H9 (cell line): ENCODE results near the gene ZNF14. TPM values are rescaled to one million over a fixed set of nuclear protein-coding genes. Genes with fewer than 3 reads are reported as not detected.

ENCODE experiments used
- DNase-seq: peaks from one replicate; pipeline ENCODE4 v3.0.0-alpha.2; 2017
- H2AFZ ChIP-seq: one replicate; pipeline ENCODE4 v1.6.1; 2013; ENCODE audit warnings: mild to moderate bottlenecking, low read length, control low read depth, moderate library complexity
- H2AK5ac ChIP-seq: 2 replicates; pipeline ENCODE4 v1.6.1; 2013; ENCODE audit warnings: low read length, control low read depth, mixed read lengths; ENCODE audit not compliant: insufficient read length
- H2BK120ac ChIP-seq: one replicate; pipeline ENCODE4 v1.6.1; 2013; ENCODE audit warnings: low read depth, mild to moderate bottlenecking, low read length, control low read depth, inconsistent platforms; ENCODE audit not compliant: poor library complexity, severe bottlenecking
- H2BK12ac ChIP-seq: 2 replicates; pipeline ENCODE4 v1.6.1; 2013; ENCODE audit warnings: low read length, control low read depth, mixed read lengths, low read depth; ENCODE audit not compliant: insufficient read length
- H2BK15ac ChIP-seq: 2 replicates; pipeline ENCODE4 v1.6.1; 2013; ENCODE audit warnings: low read depth, low read length, control low read depth
- H2BK20ac ChIP-seq: one replicate; pipeline ENCODE4 v1.6.1; 2013; ENCODE audit warnings: low read depth, mild to moderate bottlenecking, low read length, control low read depth, inconsistent platforms; ENCODE audit not compliant: poor library complexity, severe bottlenecking
- H2BK5ac ChIP-seq: 2 replicates; pipeline ENCODE4 v1.6.1; 2013; ENCODE audit warnings: low read length, control low read depth, mixed read lengths; ENCODE audit not compliant: insufficient read length
- H3K14ac ChIP-seq: 2 replicates; pipeline ENCODE4 v1.6.1; 2013; ENCODE audit warnings: low read length, control low read depth; ENCODE audit not compliant: insufficient read depth
- H3K18ac ChIP-seq: 2 replicates; pipeline ENCODE4 v1.6.1; 2013; ENCODE audit warnings: low read depth, mild to moderate bottlenecking, mixed read lengths, low read length, control low read depth; ENCODE audit not compliant: insufficient read length
- H3K23ac ChIP-seq: 2 replicates; pipeline ENCODE4 v1.6.1; 2013; ENCODE audit warnings: low read length, control low read depth, mixed read lengths, low read depth; ENCODE audit not compliant: insufficient read length
- H3K23me2 ChIP-seq: 2 replicates; pipeline ENCODE4 v1.6.1; 2013; ENCODE audit warnings: low read depth, mild to moderate bottlenecking, mixed read lengths, low read length, control low read depth; ENCODE audit not compliant: insufficient read length, poor library complexity, severe bottlenecking
- H3K27ac ChIP-seq: 2 replicates; pipeline ENCODE4 v1.5.1; 2013; ENCODE audit warnings: low read length, control low read depth, mixed read lengths, low read depth; ENCODE audit not compliant: insufficient read length
- H3K27me3 ChIP-seq: 2 replicates; pipeline ENCODE4 v1.6.1; 2013; ENCODE audit warnings: low read length, control low read depth, inconsistent platforms; ENCODE audit not compliant: insufficient read depth
- H3K4ac ChIP-seq: 2 replicates; pipeline ENCODE4 v1.6.1; 2013; ENCODE audit warnings: low read depth, mild to moderate bottlenecking, control low read depth, inconsistent platforms, low read length, moderate library complexity
- H3K4me1 ChIP-seq: 2 replicates; pipeline ENCODE4 v1.6.1; 2013; ENCODE audit warnings: low read length, control low read depth, inconsistent platforms; ENCODE audit not compliant: insufficient read depth
- H3K4me2 ChIP-seq: 2 replicates; pipeline ENCODE4 v1.6.1; 2013; ENCODE audit warnings: low read length, control low read depth, mixed read lengths; ENCODE audit not compliant: insufficient read length, insufficient read depth
- H3K56ac ChIP-seq: 2 replicates; pipeline ENCODE4 v1.6.1; 2013; ENCODE audit warnings: low read depth, mild to moderate bottlenecking, mixed read lengths, low read length, control low read depth; ENCODE audit not compliant: insufficient read length
- H3K79me1 ChIP-seq: 2 replicates; pipeline ENCODE4 v1.6.1; 2013; ENCODE audit warnings: low read depth, mild to moderate bottlenecking, moderate library complexity, low read length, control low read depth, inconsistent platforms; ENCODE audit not compliant: insufficient read depth, poor library complexity, severe bottlenecking
- H3K79me2 ChIP-seq: 2 replicates; pipeline ENCODE4 v1.6.1; 2013; ENCODE audit warnings: low read length, control low read depth, inconsistent platforms; ENCODE audit not compliant: insufficient read depth
- H3K9ac ChIP-seq: 2 replicates; pipeline ENCODE4 v1.6.1; 2013; ENCODE audit warnings: low read length, control low read depth, mixed read lengths; ENCODE audit not compliant: insufficient read length; ENCODE audit errors: extremely low read depth
- H3K9me3 ChIP-seq: one replicate; pipeline ENCODE4 v1.6.1; 2013; ENCODE audit warnings: low read depth, low read length, inconsistent platforms; ENCODE audit not compliant: control insufficient read depth
- H3T11ph ChIP-seq: one replicate; pipeline ENCODE4 v1.6.1; 2013; ENCODE audit warnings: mild to moderate bottlenecking, low read length, control low read depth, inconsistent platforms
- H4K20me1 ChIP-seq: one replicate; pipeline ENCODE4 v1.6.1; 2013; ENCODE audit not compliant: control insufficient read depth, insufficient read length, insufficient read depth
- H4K5ac ChIP-seq: 2 replicates; pipeline ENCODE4 v1.6.1; 2013; ENCODE audit warnings: low read depth, mild to moderate bottlenecking, mixed read lengths, low read length, control low read depth; ENCODE audit not compliant: insufficient read length
- H4K8ac ChIP-seq: replicated peaks from 2 replicates; pipeline ENCODE4 v1.6.1; 2013; ENCODE audit warnings: low read length, control low read depth, mixed read lengths, low read depth; ENCODE audit not compliant: insufficient read length
- H4K91ac ChIP-seq: 2 replicates; pipeline ENCODE4 v1.6.1; 2013; ENCODE audit warnings: low read depth, mild to moderate bottlenecking, moderate library complexity, mixed read lengths, low read length, control low read depth; ENCODE audit not compliant: insufficient read length
- H3K27ac Mint-ChIP-seq, 3 experiments: 2 replicates in 2 of 3; 3 replicates in 1 of 3; pipeline ENCODE4 v1.8.0; 2020 to 2021; ENCODE audit warnings: mixed read lengths in 3 of 3, mild to moderate bottlenecking in 1 of 3, moderate library complexity in 1 of 3
- H3K27me3 Mint-ChIP-seq: 2 replicates; pipeline ENCODE4 v1.8.0; 2021; ENCODE audit warnings: low read depth, mild to moderate bottlenecking, moderate library complexity, mixed read lengths
- H3K36me3 Mint-ChIP-seq, 3 experiments: 2 replicates in 2 of 3; 3 replicates in 1 of 3; pipeline ENCODE4 v1.8.0; 2020 to 2021; ENCODE audit warnings: low read depth in 3 of 3, mixed read lengths in 3 of 3; ENCODE audit not compliant: insufficient read depth in 1 of 3
- H3K4me1 Mint-ChIP-seq, 2 experiments: 2 replicates each; pipeline ENCODE4 v1.8.0; 2020; ENCODE audit warnings: mixed read lengths in 2 of 2
- H3K4me3 Mint-ChIP-seq, 2 experiments: 2 replicates in 1 of 2; 3 replicates in 1 of 2; pipeline ENCODE4 v1.8.0; 2020 to 2021; ENCODE audit warnings: mild to moderate bottlenecking in 2 of 2, mixed read lengths in 2 of 2, moderate library complexity in 1 of 2
- H3K9me3 Mint-ChIP-seq, 2 experiments: 2 replicates in 1 of 2; 3 replicates in 1 of 2; pipeline ENCODE4 v1.8.0; 2020; ENCODE audit warnings: mild to moderate bottlenecking in 2 of 2, mixed read lengths in 2 of 2, moderate library complexity in 1 of 2
- WGBS: extraction: QIAGEN DNeasy Blood & Tissue Kit; methylation state at CpG from one replicate; pipeline ENCODE4 v1.1.7; 2013; ENCODE audit warnings: missing lambda C conversion rate, low lambda C conversion rate, mixed read lengths; ENCODE audit not compliant: insufficient read length; ENCODE audit errors: extremely low coverage; 5-methylcytosine and 5-hydroxymethylcytosine counted together
- total RNA-seq: library from RNA; stranded (reverse); gene quantifications from 2 replicates; pipeline ENCODE4 v1.2.1, GENCODE V29; 2021
- TF ChIP-seq, protein P1 (sequence below): fragments of 200-600 bp; sonication (generic); conservative IDR thresholded peaks from 3 replicates; pipeline ENCODE4 v1.8.0; 2021; ENCODE audit warnings: antibody characterized with exemption, mild to moderate bottlenecking

ZNF14 gene
- total RNA-seq, 1 experiment from 2014 or later: 8.3 TPM

- TF ChIP-seq, protein P1, sequence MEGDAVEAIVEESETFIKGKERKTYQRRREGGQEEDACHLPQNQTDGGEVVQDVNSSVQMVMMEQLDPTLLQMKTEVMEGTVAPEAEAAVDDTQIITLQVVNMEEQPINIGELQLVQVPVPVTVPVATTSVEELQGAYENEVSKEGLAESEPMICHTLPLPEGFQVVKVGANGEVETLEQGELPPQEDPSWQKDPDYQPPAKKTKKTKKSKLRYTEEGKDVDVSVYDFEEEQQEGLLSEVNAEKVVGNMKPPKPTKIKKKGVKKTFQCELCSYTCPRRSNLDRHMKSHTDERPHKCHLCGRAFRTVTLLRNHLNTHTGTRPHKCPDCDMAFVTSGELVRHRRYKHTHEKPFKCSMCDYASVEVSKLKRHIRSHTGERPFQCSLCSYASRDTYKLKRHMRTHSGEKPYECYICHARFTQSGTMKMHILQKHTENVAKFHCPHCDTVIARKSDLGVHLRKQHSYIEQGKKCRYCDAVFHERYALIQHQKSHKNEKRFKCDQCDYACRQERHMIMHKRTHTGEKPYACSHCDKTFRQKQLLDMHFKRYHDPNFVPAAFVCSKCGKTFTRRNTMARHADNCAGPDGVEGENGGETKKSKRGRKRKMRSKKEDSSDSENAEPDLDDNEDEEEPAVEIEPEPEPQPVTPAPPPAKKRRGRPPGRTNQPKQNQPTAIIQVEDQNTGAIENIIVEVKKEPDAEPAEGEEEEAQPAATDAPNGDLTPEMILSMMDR: no peak
- no peak overlapping the region for H3K4me2 ChIP-seq
- no peak overlapping the region for H3K4ac ChIP-seq
- no peaks in the 10 kb centered on the region for H4K20me1 ChIP-seq
- no peak overlapping the region for H2BK5ac ChIP-seq
- H3K18ac ChIP-seq: no peak overlapping the region
- H2AFZ ChIP-seq: no peak overlapping the region
- no CpG with 5 or more reads among the region's 6 CpGs for WGBS
- H3K14ac ChIP-seq: no peak overlapping the region
- Mint-ChIP-seq H3K27me3 (peaks cover 41% of the 10 kb centered on the region), H3K4me3 (no peak overlapping the region), H3K4me1 (no peaks in the 10 kb centered on the region), H3K27ac (no peak overlapping the region), H3K9me3 (peaks cover 17 to 21% of the 10 kb centered on the region in 2 experiments; a peak in 4 of 5 replicates), H3K36me3 (peaks cover 0 to 6% (median 0%) of the 10 kb centered on the region in 3 experiments; a peak in 2 of 7 replicates)
- no peaks in the 10 kb centered on the region for H3K4me1 ChIP-seq
- no peak overlapping the region for H3K9ac ChIP-seq
- H3K23me2 ChIP-seq: no peaks in the 10 kb centered on the region
- H3K79me2 ChIP-seq: no peaks in the 10 kb centered on the region
- no peak overlapping the region for H2BK15ac ChIP-seq
- no peak overlapping the region for H4K91ac ChIP-seq
- H3K27ac ChIP-seq: no peak overlapping the region
- H4K8ac ChIP-seq: no peak overlapping the region
- no peak overlapping the region for H3K23ac ChIP-seq
- no peaks in the 10 kb centered on the region for H3K27me3 ChIP-seq
- H2BK120ac ChIP-seq: no peak overlapping the region
- H3K79me1 ChIP-seq: no peaks in the 10 kb centered on the region
- DNase-seq: no peak
- no peak overlapping the region for H2AK5ac ChIP-seq
- no peaks in the 10 kb centered on the region for H3K9me3 ChIP-seq
- no peak overlapping the region for H2BK20ac ChIP-seq
- H3K56ac ChIP-seq: no peak overlapping the region
- no peak overlapping the region for H4K5ac ChIP-seq
- no peak overlapping the region for H2BK12ac ChIP-seq
- no peak overlapping the region for H3T11ph ChIP-seq
These were observed 10.3 kb upstream of the ZNF14 start for GRCh38 chr19:19743176-19743575.
